ENCODE measurements around the gene EFCAB11.

- TF ChIP-seq CTCF (IDR thresholded peaks at IDR 0.05) (peak in 3 of 6 experiments; percentile 8 to 31 (median 21)), POLR2A (IDR thresholded peaks at IDR 0.05) (no peak)
These were observed at the start of gene EFCAB11 for GRCh38 chr14:89954070-89955021.

Data from esophagus squamous epithelium (tissue), 4 donors.